G401 (cell line): ENCODE data around the gene C3orf20. TPM values are rescaled to one million over a fixed set of nuclear protein-coding genes. Genes with fewer than 3 reads are reported as not detected.
"Not testable (repeated sequence)": the region's sequence is repeated elsewhere in the genome, so short reads cannot be mapped to it uniquely, and the experiment has no call there.

Experiments
- DNase-seq: peaks from one replicate; pipeline ENCODE4 v3.0.0-alpha.2; 2015; ENCODE audit warnings: low spot score
- in situ Hi-C: cut with HindIII; loops from 2 replicates; pipeline ENCODE4 v1.10.0; 2016; ENCODE audit warnings: low sequenced_read_pairs, mixed read lengths
- total RNA-seq: library from RNA; depleted of rRNA; stranded (reverse); fragments of >200 nt; shearing (Covaris generic); gene quantifications from 2 replicates; pipeline ENCODE4 v1.2.3, GENCODE V29; 2014

The C3orf20 gene
- total RNA-seq, 1 experiment from 2014 or later = not detected

DNA sequence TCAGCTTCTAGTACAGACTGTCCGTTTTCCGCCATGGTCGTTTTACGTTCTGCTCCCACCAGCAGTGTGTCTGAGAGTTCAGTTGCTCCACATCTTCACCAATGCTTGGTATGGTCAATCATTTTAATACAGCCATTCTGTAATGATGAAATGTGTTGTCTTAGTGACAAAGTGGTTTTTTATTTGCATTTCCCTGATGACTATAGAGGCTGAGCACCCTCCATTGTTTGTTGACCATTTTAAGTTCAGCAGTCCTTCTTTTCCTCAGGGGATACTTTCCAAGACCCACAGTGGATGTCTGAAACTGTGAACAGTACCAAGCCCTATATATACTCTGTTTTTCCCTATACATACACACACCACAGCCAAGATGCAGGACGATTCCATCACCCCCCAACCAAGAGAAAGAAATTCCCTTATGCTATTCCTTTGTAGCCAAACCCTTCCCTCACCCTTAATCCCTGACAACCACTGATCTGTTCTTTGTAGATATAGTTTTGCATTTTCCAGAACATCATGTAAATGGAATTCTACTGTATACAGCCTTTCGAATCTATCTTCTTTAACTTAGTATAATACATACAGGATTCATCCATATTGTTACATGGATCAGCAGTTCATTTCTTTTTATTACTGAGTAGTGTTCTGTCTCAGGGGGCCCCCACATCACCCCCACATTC is 55.9 kb downstream of the C3orf20 start:
- in situ Hi-C loops = no loop called here
- DNase-seq = no peak

- no peak for DNase-seq
- in situ Hi-C loops = no loop called here
These were observed 66.0 kb downstream of the C3orf20 start for GRCh38 chr3:14740983-14741382.

- in situ Hi-C loops = no loop called here
- DNase-seq = no peak
These were observed 66.6 kb downstream of the C3orf20 start for GRCh38 chr3:14741510-14741909.

GRCh38 chr3:14744556-14744955 is 69.6 kb downstream of the C3orf20 start:
- DNase-seq = no peak
- in situ Hi-C loops = no loop called here

- DNase-seq = no peak
These were observed 75.7 kb downstream of the C3orf20 start for GRCh38 chr3:14750650-14751049.

GRCh38 chr3:14752979-14753378 is 78.0 kb downstream of the C3orf20 start:
- in situ Hi-C loops, DNase-seq: not testable (repeated sequence)

More at GRCh38 chr3:14750650-14751049, 75.7 kb downstream of the C3orf20 start:
- in situ Hi-C loops = no loop called here

GRCh38 chr3:14757153-14757700 is 82.3 kb downstream of the C3orf20 start:
- in situ Hi-C loops = no loop called here
- no peak for DNase-seq

GRCh38 chr3:14758297-14758696 is 83.4 kb downstream of the C3orf20 start:
- DNase-seq = no peak
- in situ Hi-C loops = no loop called here

- no peak for DNase-seq
- in situ Hi-C loops = no loop called here
These were observed 84.0 kb downstream of the C3orf20 start for GRCh38 chr3:14758959-14759358.

GRCh38 chr3:14760185-14760584 is 85.2 kb downstream of the C3orf20 start:
- no peak for DNase-seq
- in situ Hi-C loops = no loop called here

- in situ Hi-C loops = no loop called here
- no peak for DNase-seq
These were observed 86.3 kb downstream of the C3orf20 start for GRCh38 chr3:14761121-14761672.

DNA sequence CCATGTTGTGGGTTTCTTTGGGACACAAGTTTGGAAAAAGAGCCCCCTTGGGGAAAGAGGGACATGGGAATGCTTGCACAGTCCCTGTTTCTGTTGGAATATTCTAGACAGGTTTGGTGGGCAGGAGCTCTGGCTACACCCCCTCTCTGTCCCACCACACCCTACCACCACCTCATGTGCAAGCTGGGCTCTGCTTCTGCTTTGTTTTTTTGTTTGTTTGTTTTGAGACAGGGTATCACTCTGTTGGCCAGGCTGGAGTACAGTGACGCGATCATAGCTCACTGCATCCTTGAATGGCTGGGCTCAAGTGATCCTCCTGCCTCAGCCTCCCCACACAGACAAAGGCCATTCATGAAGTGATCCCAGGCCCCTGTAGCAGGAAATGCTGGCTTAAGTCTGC is 86.9 kb downstream of the C3orf20 start:
- in situ Hi-C loops = no loop called here
- DNase-seq = no peak

DNA sequence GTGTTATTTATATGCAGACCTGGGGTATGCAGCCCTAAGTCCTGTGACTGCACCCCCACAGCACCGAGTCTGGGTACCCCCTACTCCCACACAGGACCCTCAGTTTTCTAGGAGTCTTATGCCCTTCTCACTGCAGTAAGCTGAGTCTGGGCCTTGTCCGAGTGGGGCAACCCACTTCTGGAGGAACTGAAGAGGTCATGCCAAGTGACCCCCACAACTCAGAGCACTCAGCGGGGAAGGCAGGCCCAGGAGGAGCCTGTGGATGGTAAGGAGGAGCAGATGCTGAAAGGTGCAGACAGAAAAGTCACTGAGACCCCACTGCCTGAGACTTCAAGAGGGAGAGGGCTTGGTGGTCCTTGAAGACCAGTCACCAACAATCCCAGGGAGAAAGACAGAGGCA is 87.8 kb downstream of the C3orf20 start:
- in situ Hi-C loops = no loop called here
- no peak for DNase-seq

- no peak for DNase-seq
- in situ Hi-C loops = no loop called here
These were observed 89.6 kb downstream of the C3orf20 start for GRCh38 chr3:14764331-14765059.

- in situ Hi-C loops = no loop called here
These were observed 90.1 kb downstream of the C3orf20 start for GRCh38 chr3:14765060-14765400.

DNA sequence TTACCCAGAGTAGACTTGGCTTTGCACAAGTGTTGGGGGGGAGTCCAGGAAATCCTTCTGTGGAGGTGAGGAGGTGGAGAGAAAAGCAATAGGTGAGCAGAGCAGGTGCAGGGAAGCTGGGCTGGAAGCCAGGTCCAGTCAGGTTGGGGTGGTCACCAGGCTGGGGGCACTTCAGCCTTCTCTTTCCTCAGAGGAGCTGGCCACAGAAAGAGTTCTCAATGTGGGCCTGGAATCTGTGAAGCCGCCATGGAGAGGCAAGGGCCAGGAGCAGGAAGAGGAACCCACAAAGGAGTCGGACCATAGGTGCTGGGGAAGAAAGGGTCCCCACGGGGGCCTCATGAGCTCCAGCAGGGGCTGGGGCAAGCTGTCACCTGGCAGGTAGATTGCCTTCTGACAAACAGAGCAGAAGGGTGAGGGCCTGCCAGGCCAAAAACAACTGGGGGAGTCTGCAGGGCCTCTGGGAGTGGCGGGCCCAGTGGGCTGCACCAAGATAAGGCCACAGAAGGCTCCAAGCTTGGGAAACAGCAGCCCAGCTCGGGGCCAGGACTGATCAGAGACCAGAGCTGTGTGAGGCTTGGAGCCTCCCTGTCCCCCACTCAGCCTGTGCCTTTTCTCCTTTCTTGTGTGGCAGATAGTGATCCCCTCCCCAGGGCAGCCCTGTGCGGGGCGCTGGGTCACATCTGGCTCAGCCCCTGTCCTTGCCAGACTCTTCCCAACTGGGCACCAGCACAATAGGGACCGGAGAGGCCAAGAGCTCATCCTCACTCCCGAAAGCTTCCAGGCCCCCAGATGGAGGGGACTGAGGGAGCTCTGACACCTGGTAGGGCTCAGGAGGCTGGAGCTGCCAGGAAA is 90.9 kb downstream of the C3orf20 start:
- DNase-seq = no peak

More at GRCh38 chr3:14765060-14765400, 90.1 kb downstream of the C3orf20 start:
- DNase-seq = no peak

DNA sequence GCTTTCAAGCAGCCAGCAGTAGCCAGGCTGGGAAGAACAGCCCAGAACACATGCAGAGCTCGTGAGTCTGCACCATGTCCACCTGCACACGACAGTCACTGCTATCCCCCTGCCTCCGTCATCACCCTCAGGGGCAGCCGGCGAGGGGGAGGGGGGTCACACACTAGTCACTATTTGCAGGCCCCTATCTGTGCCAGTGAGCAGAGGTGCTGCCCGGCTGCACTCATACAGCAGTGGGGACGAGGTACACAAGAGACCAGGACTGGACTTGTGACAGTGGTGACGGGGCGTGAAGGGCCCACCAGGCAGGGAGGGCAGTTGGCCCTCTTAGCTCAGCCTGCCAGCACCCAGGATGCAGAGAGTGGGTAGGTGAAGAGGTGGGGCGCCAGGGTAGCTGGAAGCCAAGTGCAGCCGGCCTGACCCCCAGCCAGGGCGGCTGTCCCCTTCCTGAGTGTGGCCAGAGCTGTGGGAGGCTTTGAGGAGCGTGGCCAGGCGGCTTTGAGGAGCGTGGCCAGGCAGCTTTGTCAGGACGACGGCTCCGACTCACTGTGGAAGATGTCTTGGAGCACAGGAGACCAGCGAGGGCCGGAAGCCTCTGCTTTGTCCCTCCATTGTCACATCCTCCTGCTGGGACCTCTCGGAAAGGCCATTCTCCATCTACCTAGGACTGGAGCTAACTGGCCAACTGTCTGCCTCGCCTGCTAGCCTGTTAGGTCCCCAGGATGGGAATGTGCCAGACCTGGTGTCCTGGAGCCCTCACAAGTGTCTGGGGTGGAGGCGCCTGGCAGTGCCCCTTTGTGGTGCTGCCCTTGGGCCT is 91.7 kb downstream of the C3orf20 start:
- DNase-seq = no peak
- in situ Hi-C loops = no loop called here

More for the DNA sequence above, 90.9 kb downstream of the C3orf20 start:
- in situ Hi-C loops = no loop called here

DNA sequence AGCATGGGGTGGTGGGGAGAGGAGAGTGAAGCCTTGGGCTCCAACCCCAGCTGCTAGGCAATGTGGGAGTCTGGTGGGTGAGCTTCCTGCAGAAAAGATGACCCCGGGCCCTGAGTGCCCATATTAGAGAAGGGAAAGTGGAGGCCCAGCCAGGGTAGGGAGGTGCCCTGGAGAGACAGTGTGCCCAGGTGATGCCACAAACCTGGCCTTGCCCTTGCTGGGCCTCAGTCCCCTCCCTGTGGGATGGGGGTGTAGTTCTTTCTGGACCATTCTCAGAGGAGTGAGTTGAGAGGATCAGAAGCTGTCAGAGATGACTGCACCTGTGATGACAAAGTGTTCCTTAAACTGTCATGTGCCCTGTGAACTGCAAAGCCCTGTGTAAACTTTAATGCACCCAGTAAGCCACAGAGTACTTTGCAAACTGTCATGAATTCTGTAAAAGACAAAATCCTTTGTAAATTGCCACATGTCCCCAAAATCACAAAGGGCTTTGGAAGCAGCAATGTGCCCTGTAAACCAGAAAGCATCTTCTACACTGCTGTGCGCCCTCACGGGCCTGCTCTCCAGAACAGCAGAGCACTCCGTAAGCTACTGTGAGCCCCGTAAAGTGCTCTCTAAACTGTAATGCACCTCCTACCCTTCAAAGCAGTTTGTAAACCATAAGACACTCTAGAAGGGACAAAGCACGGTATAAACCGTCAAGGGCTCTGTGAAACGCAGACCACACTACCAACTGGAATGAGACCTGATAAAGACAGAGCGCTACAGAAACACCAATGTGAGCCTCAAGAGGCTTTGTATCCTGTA is 92.5 kb downstream of the C3orf20 start:
- in situ Hi-C loops = no loop called here
- DNase-seq = no peak
